Karpas-422 (cell line): ENCODE data around the gene AGMAT. TPM values are rescaled to one million over a fixed set of nuclear protein-coding genes. Genes with fewer than 3 reads are reported as not detected.

Experiments used
- DNase-seq: peaks from one replicate; pipeline ENCODE4 v3.0.0-alpha.2; 2015
- H2AFZ ChIP-seq: fragments of 200-600 bp; sonication (generic); 2 replicates; pipeline ENCODE4 v1.6.1; 2014; ENCODE audit warnings: antibody characterized with exemption, low read length, mixed read lengths
- H3K27ac ChIP-seq: fragments of 200-600 bp; sonication (generic); 2 replicates; pipeline ENCODE4 v1.5.1; 2014; ENCODE audit warnings: mild to moderate bottlenecking, low read length, moderate library complexity
- H3K27me3 ChIP-seq: fragments of 200-600 bp; sonication (generic); 2 replicates; pipeline ENCODE4 v1.6.1; 2014; ENCODE audit warnings: low read length, mixed read lengths
- H3K36me3 ChIP-seq: fragments of 200-600 bp; sonication (generic); 2 replicates; pipeline ENCODE4 v1.6.1; 2014; ENCODE audit warnings: low read length, mixed read lengths; ENCODE audit not compliant: insufficient read depth
- H3K4me1 ChIP-seq: fragments of 200-600 bp; sonication (generic); 2 replicates; pipeline ENCODE4 v1.6.1; 2014; ENCODE audit warnings: mild to moderate bottlenecking, low read length, mixed read lengths
- H3K4me2 ChIP-seq: fragments of 200-600 bp; sonication (generic); 2 replicates; pipeline ENCODE4 v1.6.1; 2014; ENCODE audit warnings: low read length, low read depth, mild to moderate bottlenecking; ENCODE audit not compliant: poor library complexity, severe bottlenecking
- H3K4me3 ChIP-seq: fragments of 200-600 bp; sonication (generic); 2 replicates; pipeline ENCODE4 v1.5.1; 2014; ENCODE audit warnings: mild to moderate bottlenecking, antibody characterized with exemption, low read length, mixed read lengths
- H3K79me2 ChIP-seq: fragments of 200-600 bp; sonication (generic); 2 replicates; pipeline ENCODE4 v1.6.1; 2014; ENCODE audit warnings: mild to moderate bottlenecking, low read length, mixed read lengths
- H3K9ac ChIP-seq: fragments of 200-600 bp; sonication (generic); 2 replicates; pipeline ENCODE4 v1.6.0; 2014; ENCODE audit warnings: low read length
- H3K9me2 ChIP-seq: fragments of 200-600 bp; sonication (generic), shearing (Covaris generic); replicated peaks from 2 replicates; pipeline ENCODE4 v1.6.0; 2014; ENCODE audit warnings: mild to moderate bottlenecking, low read length, moderate library complexity; ENCODE audit not compliant: insufficient read depth
- H3K9me3 ChIP-seq: fragments of 300-700, 200-600 bp; sonication (generic); 2 replicates; pipeline ENCODE4 v1.6.1; 2014; ENCODE audit warnings: low read length, mixed read lengths
- H4K20me1 ChIP-seq: fragments of 200-600 bp; sonication (generic); 2 replicates; pipeline ENCODE4 v1.6.1; 2014; ENCODE audit warnings: mild to moderate bottlenecking, antibody characterized with exemption, low read length, low read depth; ENCODE audit not compliant: insufficient read depth
- total RNA-seq: library from RNA; depleted of rRNA; stranded (reverse); fragments of >200 nt; shearing (Covaris generic); gene quantifications from 2 replicates; pipeline ENCODE4 v1.2.3, GENCODE V29; 2014; ENCODE audit warnings: low replicate concordance

Gene AGMAT
- total RNA-seq, 1 experiment from 2014 or later, result 3.3 TPM

- Histone ChIP-seq H3K4me3 (no peak overlapping the region), H3K9me2 (no peaks in the 10 kb centered on the region), H3K36me3 (peaks cover 39% of the 10 kb centered on the region), H2AFZ (no peak overlapping the region), H3K27me3 (no peaks in the 10 kb centered on the region), H3K27ac (no peak overlapping the region), H3K9ac (no peak overlapping the region), H3K4me2 (no peak overlapping the region), H3K4me1 (peaks cover 55% of the 10 kb centered on the region), H4K20me1 (peaks cover 40% of the 10 kb centered on the region), H3K9me3 (no peaks in the 10 kb centered on the region), H3K79me2 (peaks cover 99% of the 10 kb centered on the region)
- no peak for DNase-seq
Measured at GRCh38 chr1:15623435-15623834, 38.6 kb upstream of the AGMAT start.

DNA sequence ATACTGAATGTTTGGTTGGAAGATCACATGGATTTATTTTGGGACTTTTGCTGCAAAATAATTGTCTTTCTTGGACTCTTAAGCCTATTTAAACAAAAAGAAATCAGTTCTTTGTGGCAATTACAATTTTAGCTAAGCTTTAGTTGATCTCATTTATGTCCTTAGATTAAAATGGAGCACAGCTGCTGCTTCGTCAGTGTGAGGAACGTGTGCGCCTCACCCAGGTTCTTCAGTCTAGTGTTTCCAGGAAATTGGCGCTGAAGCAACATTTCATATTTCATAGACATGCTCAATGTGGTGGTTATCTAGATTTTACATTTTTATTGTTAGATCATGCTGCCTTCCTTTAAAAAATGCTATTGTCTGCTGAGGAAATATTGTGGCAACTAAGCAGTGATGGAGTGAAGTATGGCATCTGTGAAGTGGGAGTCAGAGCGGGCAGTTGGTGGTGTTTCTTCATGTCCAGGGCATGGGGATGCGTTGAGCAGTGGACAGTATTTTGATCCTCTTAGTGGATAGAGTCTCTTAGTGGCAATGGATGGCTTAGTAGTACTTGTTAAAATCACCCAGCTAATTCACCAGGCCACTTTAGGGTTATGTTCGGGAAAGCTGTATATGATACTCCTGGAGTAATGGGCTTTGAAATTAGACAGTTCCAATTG lies 38.0 kb upstream of the AGMAT start:
- H3K27ac ChIP-seq, result no peak overlapping the region
- H4K20me1 ChIP-seq, result peaks cover 40% of the 10 kb centered on the region
- peaks cover 34% of the 10 kb centered on the region for H3K36me3 ChIP-seq
- no peak for DNase-seq
- H3K9me3 ChIP-seq, result no peaks in the 10 kb centered on the region
- H3K4me2 ChIP-seq, result no peak overlapping the region
- peaks cover 55% of the 10 kb centered on the region for H3K4me1 ChIP-seq
- no peak overlapping the region for H3K9ac ChIP-seq
- H2AFZ ChIP-seq, result no peak overlapping the region
- H3K27me3 ChIP-seq, result no peaks in the 10 kb centered on the region
- no peak overlapping the region for H3K4me3 ChIP-seq
- H3K79me2 ChIP-seq, result peaks cover 99% of the 10 kb centered on the region
- no peaks in the 10 kb centered on the region for H3K9me2 ChIP-seq

- Histone ChIP-seq H3K27ac (no peak overlapping the region), H3K79me2 (peaks cover 96% of the 10 kb centered on the region), H3K36me3 (peaks cover 34% of the 10 kb centered on the region), H3K9ac (no peak overlapping the region), H4K20me1 (peaks cover 40% of the 10 kb centered on the region), H3K4me2 (no peak overlapping the region), H2AFZ (no peak overlapping the region), H3K27me3 (no peaks in the 10 kb centered on the region), H3K9me2 (no peaks in the 10 kb centered on the region), H3K9me3 (no peaks in the 10 kb centered on the region), H3K4me3 (no peak overlapping the region), H3K4me1 (peaks cover 51% of the 10 kb centered on the region)
- no peak for DNase-seq
Measured at GRCh38 chr1:15621975-15622374, 37.1 kb upstream of the AGMAT start.

DNA sequence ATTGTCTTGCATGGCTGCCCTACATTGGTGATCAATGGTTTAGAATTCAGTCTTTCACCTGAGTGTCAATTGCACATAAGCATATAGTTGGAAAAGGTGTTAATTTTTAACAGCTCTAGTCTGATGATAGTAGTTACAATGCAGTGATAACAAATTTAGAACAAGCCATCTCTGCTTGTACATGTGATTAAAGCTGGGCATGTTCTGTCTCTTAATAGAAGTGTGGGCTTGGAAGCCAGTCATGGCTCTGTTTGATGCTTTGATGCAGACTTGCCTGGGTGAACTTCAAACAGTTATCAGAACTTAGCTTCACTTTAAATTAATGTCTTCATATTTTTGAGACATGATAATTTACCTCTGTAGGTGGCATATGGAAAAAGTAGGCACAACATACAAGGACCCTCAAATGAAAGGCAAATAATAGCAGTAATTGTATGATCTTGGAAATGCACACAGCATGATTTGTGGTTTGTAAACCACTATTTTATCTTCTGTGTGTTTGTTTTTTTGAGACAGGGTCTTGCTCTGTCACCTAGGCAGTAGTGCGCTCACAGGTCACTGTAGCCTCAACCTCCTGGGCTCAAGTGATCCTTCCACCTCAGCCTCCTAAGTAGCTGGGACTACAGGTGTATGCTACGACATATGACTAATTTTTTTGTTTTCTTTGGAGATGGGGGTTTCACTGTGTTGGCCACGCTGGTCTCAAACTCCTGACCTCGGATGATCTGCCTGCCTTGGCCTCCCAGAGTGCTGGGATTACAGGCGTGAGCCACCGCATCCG lies 36.2 kb upstream of the AGMAT start:
- Histone ChIP-seq H3K9ac (no peak overlapping the region), H3K36me3 (peaks cover 25% of the 10 kb centered on the region; the same call in 1 of the 2 replicates), H3K79me2 (peaks cover 87% of the 10 kb centered on the region), H3K27me3 (no peaks in the 10 kb centered on the region), H3K4me3 (no peak overlapping the region), H3K4me2 (peak overlapping the region; percentile 1), H4K20me1 (peaks cover 34% of the 10 kb centered on the region), H3K9me3 (no peaks in the 10 kb centered on the region), H3K4me1 (peaks cover 49% of the 10 kb centered on the region), H3K9me2 (no peaks in the 10 kb centered on the region), H2AFZ (no peak overlapping the region), H3K27ac (no peak overlapping the region)
- DNase-seq, result no peak

GRCh38 chr1:15620155-15620545 lies 35.3 kb upstream of the AGMAT start:
- Histone ChIP-seq H3K36me3 (peaks cover 22% of the 10 kb centered on the region; the same call in 1 of the 2 replicates), H3K4me1 (peaks cover 42% of the 10 kb centered on the region), H3K9ac (no peak overlapping the region), H3K4me3 (peak overlapping the region; percentile 35; the same call in 1 of the 2 replicates), H3K27me3 (no peaks in the 10 kb centered on the region), H3K79me2 (peaks cover 77% of the 10 kb centered on the region), H3K4me2 (peak overlapping the region; percentile 47), H3K27ac (no peak overlapping the region), H2AFZ (no peak overlapping the region), H3K9me3 (no peaks in the 10 kb centered on the region), H4K20me1 (peaks cover 29% of the 10 kb centered on the region), H3K9me2 (no peaks in the 10 kb centered on the region)
- DNase-seq, result no peak

GRCh38 chr1:15618655-15619525 lies 34.0 kb upstream of the AGMAT start:
- peak overlapping the region; percentile 80 for H3K27ac ChIP-seq
- peaks cover 18% of the 10 kb centered on the region; the same call in 1 of the 2 replicates for H3K36me3 ChIP-seq
- DNase-seq, result no peak
- peak overlapping the region; percentile 93 for H3K4me3 ChIP-seq
- peak overlapping the region; percentile 98 for H3K9ac ChIP-seq
- no peaks in the 10 kb centered on the region for H3K27me3 ChIP-seq
- H3K4me2 ChIP-seq, result peak overlapping the region; percentile 86
- H3K4me1 ChIP-seq, result peaks cover 32% of the 10 kb centered on the region
- H2AFZ ChIP-seq, result no peak overlapping the region
- peaks cover 20% of the 10 kb centered on the region for H4K20me1 ChIP-seq
- H3K9me3 ChIP-seq, result no peaks in the 10 kb centered on the region
- H3K79me2 ChIP-seq, result peaks cover 65% of the 10 kb centered on the region
- H3K9me2 ChIP-seq, result no peaks in the 10 kb centered on the region

- peaks cover 32% of the 10 kb centered on the region for H3K4me1 ChIP-seq
- H3K9ac ChIP-seq, result peak overlapping the region; percentile 98
- 0 out of 2 replicates have a peak overlapping the region, but pooled peaks have one; percentile 0 for H2AFZ ChIP-seq
- peak overlapping the region; percentile 80 for H3K27ac ChIP-seq
- no peaks in the 10 kb centered on the region for H3K9me2 ChIP-seq
- H3K4me3 ChIP-seq, result peak overlapping the region; percentile 93
- peaks cover 58% of the 10 kb centered on the region for H3K79me2 ChIP-seq
- peaks cover 18% of the 10 kb centered on the region; the same call in 1 of the 2 replicates for H3K36me3 ChIP-seq
- H3K4me2 ChIP-seq, result peak overlapping the region; percentile 86
- no peaks in the 10 kb centered on the region for H3K27me3 ChIP-seq
- H4K20me1 ChIP-seq, result peaks cover 20% of the 10 kb centered on the region
- peak; percentile 70 for DNase-seq
- H3K9me3 ChIP-seq, result no peaks in the 10 kb centered on the region
Measured at GRCh38 chr1:15618077-15618654, 33.3 kb upstream of the AGMAT start.
